Measurements from ENCODE around the gene LRRN2.

GRCh38 chr1:204571128-204571527 is 114.4 kb downstream of the LRRN2 start:
- TF ChIP-seq, protein P1, sequence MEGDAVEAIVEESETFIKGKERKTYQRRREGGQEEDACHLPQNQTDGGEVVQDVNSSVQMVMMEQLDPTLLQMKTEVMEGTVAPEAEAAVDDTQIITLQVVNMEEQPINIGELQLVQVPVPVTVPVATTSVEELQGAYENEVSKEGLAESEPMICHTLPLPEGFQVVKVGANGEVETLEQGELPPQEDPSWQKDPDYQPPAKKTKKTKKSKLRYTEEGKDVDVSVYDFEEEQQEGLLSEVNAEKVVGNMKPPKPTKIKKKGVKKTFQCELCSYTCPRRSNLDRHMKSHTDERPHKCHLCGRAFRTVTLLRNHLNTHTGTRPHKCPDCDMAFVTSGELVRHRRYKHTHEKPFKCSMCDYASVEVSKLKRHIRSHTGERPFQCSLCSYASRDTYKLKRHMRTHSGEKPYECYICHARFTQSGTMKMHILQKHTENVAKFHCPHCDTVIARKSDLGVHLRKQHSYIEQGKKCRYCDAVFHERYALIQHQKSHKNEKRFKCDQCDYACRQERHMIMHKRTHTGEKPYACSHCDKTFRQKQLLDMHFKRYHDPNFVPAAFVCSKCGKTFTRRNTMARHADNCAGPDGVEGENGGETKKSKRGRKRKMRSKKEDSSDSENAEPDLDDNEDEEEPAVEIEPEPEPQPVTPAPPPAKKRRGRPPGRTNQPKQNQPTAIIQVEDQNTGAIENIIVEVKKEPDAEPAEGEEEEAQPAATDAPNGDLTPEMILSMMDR (IDR thresholded peaks at IDR 0.05; ENCODE audit: low read depth, low read length): no peak
- TF ChIP-seq MAX (IDR thresholded peaks at IDR 0.05; ENCODE audit: low read depth, low read length): no peak
